Dendritic cell treated with granulocyte-macrophage colony-stimulating factor and Interleukin-4, amounts not matched to agents 40 ng/mL and 50 ng/mL, for 4 days (primary cell): Measurements from ENCODE around the gene NFIA.

Experiments
- H3K27ac Mint-ChIP-seq: one replicate; pipeline ENCODE4 v1.8.0; 2022; ENCODE audit warnings: mild to moderate bottlenecking, mixed read lengths
- H3K27me3 Mint-ChIP-seq: one replicate; pipeline ENCODE4 v1.8.0; 2022; ENCODE audit warnings: mild to moderate bottlenecking, mixed read lengths
- H3K36me3 Mint-ChIP-seq: one replicate; pipeline ENCODE4 v1.8.0; 2022; ENCODE audit warnings: low read depth, mixed read lengths
- H3K4me1 Mint-ChIP-seq: one replicate; pipeline ENCODE4 v1.8.0; 2022; ENCODE audit warnings: low read depth, mixed read lengths
- H3K4me3 Mint-ChIP-seq: one replicate; pipeline ENCODE4 v1.8.0; 2022; ENCODE audit warnings: mild to moderate bottlenecking, moderate library complexity, mixed read lengths
- H3K9me3 Mint-ChIP-seq: one replicate; pipeline ENCODE4 v1.8.0; 2022; ENCODE audit warnings: mixed read lengths
- intact Hi-C: fragments of 100-400 bp; cut with micrococcal nuclease; formaldehyde crosslinking; loops from one replicate; pipeline ENCODE4 v1.15.0; 2022

NFIA gene

DNA sequence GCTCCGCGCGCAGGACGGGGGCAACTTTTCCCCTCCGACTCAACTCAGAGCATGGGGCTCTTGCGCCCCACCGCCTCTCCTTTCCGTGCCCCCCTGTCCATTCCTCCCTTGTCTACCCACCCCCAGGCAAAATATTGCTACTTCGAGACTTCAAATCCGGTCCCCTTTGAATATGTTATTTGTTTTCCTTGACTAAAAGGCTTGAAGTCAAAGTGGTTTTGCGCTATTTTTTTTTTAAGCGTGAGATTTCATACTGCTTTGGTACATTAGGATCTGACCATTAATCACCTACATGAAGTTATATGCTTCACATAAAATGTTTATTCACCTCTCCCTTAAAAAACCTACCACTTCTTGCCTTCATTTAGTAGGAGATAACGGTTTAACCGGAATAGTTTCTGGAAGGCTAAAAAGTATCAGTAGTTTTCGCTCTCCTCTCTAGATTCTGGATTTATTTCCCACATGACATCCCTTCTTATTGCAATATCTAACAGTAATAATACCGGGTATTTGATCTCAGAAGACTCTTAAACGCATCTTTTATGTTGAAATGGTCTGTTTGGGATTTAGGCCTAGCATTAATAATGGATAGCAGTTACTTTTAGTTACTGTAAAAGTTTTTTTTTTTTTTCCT is 1.6 kb downstream of the NFIA start:
- Mint-ChIP-seq H3K9me3 (no peaks in the 10 kb centered on the region), H3K4me1 (peaks cover 35% of the 10 kb centered on the region), H3K27ac (peak overlapping the region; percentile 85), H3K4me3 (peak overlapping the region; percentile 88), H3K27me3 (peaks cover 14% of the 10 kb centered on the region), H3K36me3 (peaks cover 26% of the 10 kb centered on the region)
- intact Hi-C loops, result no loop called here

DNA sequence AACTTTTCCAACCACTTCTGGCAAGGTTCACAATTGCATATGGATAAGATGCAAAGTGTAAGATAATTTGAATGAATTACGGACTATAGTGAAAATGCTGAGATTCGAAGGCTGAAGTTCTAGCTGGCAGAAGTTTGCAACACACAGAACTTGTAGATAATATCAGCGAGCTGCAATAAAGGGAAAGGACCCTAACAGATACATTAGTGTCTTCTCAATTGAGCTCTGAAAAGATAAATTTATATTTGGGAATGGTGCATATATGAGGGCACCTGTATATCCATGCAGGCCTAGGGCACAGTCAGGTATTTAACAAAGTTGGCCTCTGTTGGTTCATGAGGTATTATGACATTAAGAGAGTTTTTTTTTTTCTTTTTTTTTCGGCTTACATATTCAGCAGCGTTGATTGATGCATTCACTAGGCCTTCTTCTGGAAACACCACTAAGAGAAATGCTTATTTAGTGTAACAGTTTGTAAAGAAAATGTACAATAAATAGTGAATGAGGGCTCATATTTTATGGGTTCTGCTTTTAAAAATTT is 2.2 kb downstream of the NFIA start:
- intact Hi-C loops, result loop anchor here (5.0 kb wide), 1 partner anchor 32 kb away; no protein-coding TSS in a partner anchor
- H3K27ac Mint-ChIP-seq, result no peak overlapping the region
- peak overlapping the region; percentile 88 for H3K4me3 Mint-ChIP-seq
- H3K9me3 Mint-ChIP-seq, result no peaks in the 10 kb centered on the region
- H3K4me1 Mint-ChIP-seq, result peaks cover 29% of the 10 kb centered on the region
- H3K27me3 Mint-ChIP-seq, result peaks cover 14% of the 10 kb centered on the region
- H3K36me3 Mint-ChIP-seq, result peaks cover 31% of the 10 kb centered on the region

DNA sequence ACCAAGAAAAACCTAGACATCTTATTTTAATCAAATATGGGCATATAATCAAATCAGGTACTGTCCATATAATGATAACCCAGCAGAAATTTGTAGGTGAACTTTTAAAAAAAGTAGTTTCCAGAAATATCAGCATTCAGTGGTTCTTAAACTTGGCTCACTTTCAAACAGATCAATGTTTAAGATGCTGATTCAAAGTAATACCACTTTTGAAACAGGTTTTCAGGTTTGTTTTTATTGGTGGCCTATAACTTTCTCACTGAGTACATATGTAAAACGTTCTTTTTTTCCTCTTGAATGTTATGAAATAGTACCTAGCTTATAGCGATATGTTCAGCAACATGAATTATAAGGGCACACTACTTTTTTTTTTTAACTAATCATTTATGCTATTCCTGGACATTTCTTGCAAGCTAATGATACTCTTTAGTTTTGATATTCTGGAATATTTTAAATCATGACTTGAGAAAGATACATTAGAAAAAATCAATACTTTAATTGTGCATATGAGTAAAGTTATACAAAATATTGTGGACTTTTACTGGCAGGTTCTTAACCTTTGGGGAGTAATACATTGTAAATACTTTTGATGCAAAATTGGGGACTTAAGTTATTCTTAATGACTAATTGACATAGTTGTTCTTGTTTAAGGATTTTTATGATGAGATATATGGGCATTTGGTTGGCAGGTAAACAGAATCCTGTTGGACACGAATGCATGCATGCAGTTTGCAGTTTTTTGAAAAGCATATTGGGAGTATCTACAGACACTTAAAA is 3.0 kb downstream of the NFIA start:
- intact Hi-C loops, result loop anchor here (5.0 kb wide), 1 partner anchor 33 kb away; no protein-coding TSS in a partner anchor
- peaks cover 20% of the 10 kb centered on the region for H3K4me1 Mint-ChIP-seq
- no peaks in the 10 kb centered on the region for H3K9me3 Mint-ChIP-seq
- H3K27ac Mint-ChIP-seq, result no peak overlapping the region
- peaks cover 31% of the 10 kb centered on the region for H3K36me3 Mint-ChIP-seq
- H3K4me3 Mint-ChIP-seq, result no peak overlapping the region
- H3K27me3 Mint-ChIP-seq, result peaks cover 14% of the 10 kb centered on the region

DNA sequence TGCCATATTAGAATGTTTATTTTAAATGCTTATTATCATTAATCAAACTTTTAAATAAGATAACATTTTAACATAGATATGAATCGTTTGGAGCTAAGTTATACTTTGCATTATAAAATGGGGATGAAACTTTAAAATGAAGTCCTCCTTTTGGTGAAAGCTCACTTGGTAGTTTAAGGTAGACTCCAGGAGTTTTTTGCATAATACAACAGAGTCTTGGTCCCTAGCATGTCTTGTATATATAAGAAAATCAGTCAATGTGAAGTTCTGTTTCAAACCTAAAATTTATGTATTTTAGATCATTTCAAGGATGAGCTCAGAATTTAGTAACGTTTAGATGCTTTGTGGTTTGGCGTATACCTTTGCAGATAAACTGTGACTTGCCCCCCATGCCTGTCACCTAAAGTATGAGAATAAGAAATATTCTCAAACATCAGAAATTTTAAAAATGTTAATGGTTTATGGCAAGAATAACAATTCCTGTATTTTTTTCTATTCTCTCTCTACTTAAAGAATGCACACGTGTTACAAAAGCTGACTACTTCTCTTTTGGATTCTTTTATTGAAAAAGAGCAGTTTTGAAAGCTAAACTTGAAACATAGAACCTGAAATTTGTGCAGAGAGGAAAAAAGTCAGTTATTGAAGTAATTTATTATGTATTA is 3.8 kb downstream of the NFIA start:
- intact Hi-C loops, result loop anchor here (5.0 kb wide), 1 partner anchor 34 kb away; no protein-coding TSS in a partner anchor

DNA sequence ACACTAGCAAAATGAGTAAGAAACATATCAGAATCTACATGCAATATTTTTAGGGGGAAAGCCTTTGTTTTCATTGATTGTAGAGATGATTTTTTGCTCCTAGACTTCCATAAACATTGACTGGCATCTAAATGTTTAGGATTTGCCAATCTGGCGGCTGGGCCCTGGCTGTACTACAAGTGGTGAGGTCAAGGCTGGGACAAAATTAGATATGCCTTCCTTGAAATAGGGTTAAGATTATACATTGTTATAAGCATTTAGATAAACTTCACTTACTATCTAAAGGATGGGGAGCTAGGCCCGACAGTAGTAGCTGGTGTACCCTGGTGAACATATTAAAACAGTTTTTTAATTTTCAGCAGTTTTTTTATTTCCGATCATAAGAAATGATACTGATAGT is 5.2 kb downstream of the NFIA start:
- no peak overlapping the region for H3K4me3 Mint-ChIP-seq
- peaks cover 7% of the 10 kb centered on the region for H3K4me1 Mint-ChIP-seq
- intact Hi-C loops, result loop anchor here (5.0 kb wide), 1 partner anchor 35 kb away; no protein-coding TSS in a partner anchor
- H3K27me3 Mint-ChIP-seq, result peaks cover 9% of the 10 kb centered on the region
- H3K27ac Mint-ChIP-seq, result no peak overlapping the region
- H3K9me3 Mint-ChIP-seq, result no peaks in the 10 kb centered on the region
- peaks cover 28% of the 10 kb centered on the region for H3K36me3 Mint-ChIP-seq

More for the DNA sequence above, 3.8 kb downstream of the NFIA start:
- H3K4me3 Mint-ChIP-seq, result no peak overlapping the region
- H3K27ac Mint-ChIP-seq, result no peak overlapping the region
- H3K4me1 Mint-ChIP-seq, result peaks cover 14% of the 10 kb centered on the region
- H3K36me3 Mint-ChIP-seq, result peaks cover 31% of the 10 kb centered on the region
- H3K27me3 Mint-ChIP-seq, result peaks cover 12% of the 10 kb centered on the region
- no peaks in the 10 kb centered on the region for H3K9me3 Mint-ChIP-seq

DNA sequence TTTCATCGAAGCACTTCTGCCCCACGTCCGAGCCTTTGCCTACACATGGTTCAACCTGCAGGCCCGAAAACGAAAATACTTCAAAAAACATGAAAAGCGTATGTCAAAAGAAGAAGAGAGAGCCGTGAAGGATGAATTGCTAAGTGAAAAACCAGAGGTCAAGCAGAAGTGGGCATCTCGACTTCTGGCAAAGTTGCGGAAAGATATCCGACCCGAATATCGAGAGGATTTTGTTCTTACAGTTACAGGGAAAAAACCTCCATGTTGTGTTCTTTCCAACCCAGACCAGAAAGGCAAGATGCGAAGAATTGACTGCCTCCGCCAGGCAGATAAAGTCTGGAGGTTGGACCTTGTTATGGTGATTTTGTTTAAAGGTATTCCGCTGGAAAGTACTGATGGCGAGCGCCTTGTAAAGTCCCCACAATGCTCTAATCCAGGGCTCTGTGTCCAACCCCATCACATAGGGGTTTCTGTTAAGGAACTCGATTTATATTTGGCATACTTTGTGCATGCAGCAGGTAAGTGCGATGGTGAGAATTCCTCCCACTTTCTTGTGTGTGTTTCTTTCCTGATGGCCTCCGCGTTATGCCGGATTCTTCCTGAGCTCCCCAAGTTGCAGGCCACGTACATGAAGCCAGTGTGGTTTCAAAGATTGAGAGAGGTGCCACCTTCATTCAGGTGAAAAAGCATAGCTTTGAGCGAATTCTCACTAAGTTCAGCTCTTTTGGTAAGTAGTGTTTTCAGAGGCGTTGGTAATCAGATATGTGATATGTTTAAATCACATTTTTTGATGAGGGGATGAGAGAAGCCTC is 6.0 kb downstream of the NFIA start:
- Mint-ChIP-seq H3K27me3 (peaks cover 9% of the 10 kb centered on the region), H3K4me1 (peaks cover 7% of the 10 kb centered on the region), H3K27ac (no peak overlapping the region), H3K9me3 (no peaks in the 10 kb centered on the region), H3K36me3 (peaks cover 23% of the 10 kb centered on the region), H3K4me3 (no peak overlapping the region)
- intact Hi-C loops, result loop anchor here (5.0 kb wide), 1 partner anchor 36 kb away; no protein-coding TSS in a partner anchor

DNA sequence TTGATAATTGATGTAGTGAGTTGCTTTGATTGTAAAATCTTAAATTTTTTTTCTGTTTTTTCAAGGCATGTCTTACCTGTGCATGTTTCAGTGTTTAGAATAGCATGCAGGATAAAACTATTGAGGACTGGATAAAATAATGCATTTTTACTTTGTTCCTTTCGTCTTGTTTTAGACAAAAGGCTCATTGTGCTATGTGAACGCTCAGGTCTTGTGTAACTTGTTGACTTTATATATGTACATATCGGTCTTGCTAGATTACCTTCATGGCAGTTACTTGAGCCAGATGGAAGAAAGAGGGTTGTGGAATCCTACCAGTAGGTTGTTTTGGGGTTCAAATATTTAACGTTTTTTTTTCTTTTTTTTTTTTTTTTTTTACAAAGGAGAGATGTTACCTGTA is 7.0 kb downstream of the NFIA start:
- intact Hi-C loops, result loop anchor here (5.0 kb wide), 1 partner anchor 37 kb away; no protein-coding TSS in a partner anchor

DNA sequence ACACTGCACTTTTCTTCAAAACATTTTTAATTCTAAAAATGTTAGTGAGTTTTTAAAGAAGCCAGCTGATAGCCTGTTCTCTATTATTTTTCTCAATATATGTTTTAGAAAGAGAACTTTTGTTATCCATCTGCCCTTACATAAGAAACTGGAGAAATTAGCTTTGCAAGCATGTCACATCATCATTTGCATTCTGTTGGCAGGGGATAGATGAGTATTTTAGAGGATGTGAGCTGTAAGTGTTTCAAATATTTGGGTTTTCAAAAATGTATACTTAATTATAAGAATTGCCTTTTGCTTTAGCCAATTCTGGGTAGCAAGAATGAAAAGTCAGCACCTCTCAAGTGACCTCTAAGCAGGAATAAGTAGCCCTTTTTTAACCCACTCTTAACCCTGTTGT is 7.4 kb downstream of the NFIA start:
- peaks cover 17% of the 10 kb centered on the region for H3K36me3 Mint-ChIP-seq
- no peaks in the 10 kb centered on the region for H3K27me3 Mint-ChIP-seq
- intact Hi-C loops, result loop anchor here (5.0 kb wide), 1 partner anchor 37 kb away; no protein-coding TSS in a partner anchor
- H3K27ac Mint-ChIP-seq, result no peak overlapping the region
- H3K4me3 Mint-ChIP-seq, result no peak overlapping the region
- H3K9me3 Mint-ChIP-seq, result no peaks in the 10 kb centered on the region
- H3K4me1 Mint-ChIP-seq, result no peaks in the 10 kb centered on the region

More for the DNA sequence above, 7.0 kb downstream of the NFIA start:
- no peaks in the 10 kb centered on the region for H3K9me3 Mint-ChIP-seq
- no peak overlapping the region for H3K27ac Mint-ChIP-seq
- H3K27me3 Mint-ChIP-seq, result peaks cover 2% of the 10 kb centered on the region
- no peaks in the 10 kb centered on the region for H3K4me1 Mint-ChIP-seq
- peaks cover 17% of the 10 kb centered on the region for H3K36me3 Mint-ChIP-seq
- no peak overlapping the region for H3K4me3 Mint-ChIP-seq

DNA sequence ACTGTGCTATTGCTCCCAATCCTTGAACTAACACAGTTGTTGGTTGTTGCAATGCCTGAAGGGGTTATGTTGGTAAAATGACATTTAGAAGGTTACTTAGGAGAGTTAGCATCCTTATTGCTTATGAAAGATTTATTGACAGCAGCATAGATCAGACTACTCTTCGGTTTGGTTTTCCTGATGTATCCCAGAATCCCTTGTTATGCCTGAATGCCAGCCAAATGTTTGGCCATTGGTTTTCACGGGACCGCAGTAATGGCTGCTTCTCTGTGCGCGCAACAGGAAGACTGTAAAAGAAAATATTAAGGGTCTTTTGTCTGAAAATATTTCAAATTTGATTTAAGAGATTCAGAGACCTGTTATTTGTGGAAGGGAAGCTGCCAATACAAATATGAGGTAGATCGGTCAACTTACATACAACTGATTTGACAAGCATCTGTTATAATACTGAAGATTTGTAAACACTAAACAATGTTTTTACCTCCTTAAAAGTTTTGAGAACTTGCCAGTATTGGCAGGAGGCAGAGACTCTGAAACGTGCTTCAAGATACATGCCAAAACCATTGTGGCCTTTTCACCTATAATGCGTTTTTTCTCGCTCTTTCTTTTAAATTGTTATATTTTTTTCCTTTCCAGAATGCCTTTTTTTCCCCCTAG is 8.3 kb downstream of the NFIA start:
- H3K27me3 Mint-ChIP-seq, result no peaks in the 10 kb centered on the region
- H3K9me3 Mint-ChIP-seq, result no peaks in the 10 kb centered on the region
- H3K4me1 Mint-ChIP-seq, result no peaks in the 10 kb centered on the region
- peaks cover 17% of the 10 kb centered on the region for H3K36me3 Mint-ChIP-seq
- H3K4me3 Mint-ChIP-seq, result no peak overlapping the region
- intact Hi-C loops, result no loop called here
- no peak overlapping the region for H3K27ac Mint-ChIP-seq

DNA sequence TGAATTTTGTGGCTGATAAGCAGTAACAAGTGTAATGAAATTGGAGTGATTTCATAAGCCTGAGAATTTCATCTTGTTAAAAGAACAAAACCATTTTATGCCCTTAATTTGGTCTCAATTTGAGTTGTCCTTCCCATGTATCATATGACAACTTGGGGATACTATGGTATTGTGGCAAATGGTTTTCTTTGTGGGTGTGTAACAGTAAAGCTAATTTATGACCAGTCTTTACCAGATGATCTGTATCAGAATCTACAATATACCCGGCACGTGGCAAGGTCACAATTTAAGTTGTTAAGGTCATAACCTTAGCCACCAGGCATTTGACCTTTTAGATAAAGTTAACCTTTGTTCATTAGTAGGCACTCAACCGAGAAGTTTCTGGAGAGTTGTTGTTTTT is 9.1 kb downstream of the NFIA start:
- Mint-ChIP-seq H3K36me3 (peaks cover 17% of the 10 kb centered on the region), H3K27me3 (no peaks in the 10 kb centered on the region)
- intact Hi-C loops, result no loop called here

DNA sequence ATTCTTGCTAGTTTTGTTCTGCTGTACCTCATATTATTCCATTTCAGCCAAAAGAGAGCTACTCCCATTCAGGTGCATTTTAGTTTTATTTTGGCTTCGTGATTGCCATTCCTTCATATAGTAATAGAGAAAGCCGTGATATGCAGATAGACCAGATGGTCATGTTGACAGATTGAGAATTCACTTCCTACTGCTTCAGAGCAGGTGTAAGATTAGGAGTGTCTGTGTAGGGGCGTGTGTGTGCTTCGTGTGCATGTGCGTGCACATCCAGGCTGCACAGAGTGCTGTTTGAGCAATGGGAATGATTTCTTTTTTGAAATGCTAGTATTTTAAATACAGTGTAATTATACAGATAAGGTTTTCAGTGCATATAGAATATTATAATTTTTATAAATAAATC is 10.3 kb downstream of the NFIA start:
- Mint-ChIP-seq H3K27me3 (no peaks in the 10 kb centered on the region), H3K4me3 (no peak overlapping the region), H3K27ac (no peak overlapping the region), H3K36me3 (peaks cover 17% of the 10 kb centered on the region), H3K9me3 (no peaks in the 10 kb centered on the region), H3K4me1 (peaks cover 5% of the 10 kb centered on the region)
- intact Hi-C loops, result no loop called here

More for the DNA sequence above, 9.1 kb downstream of the NFIA start:
- H3K9me3 Mint-ChIP-seq, result no peaks in the 10 kb centered on the region
- H3K4me1 Mint-ChIP-seq, result no peaks in the 10 kb centered on the region
- H3K27ac Mint-ChIP-seq, result no peak overlapping the region
- no peak overlapping the region for H3K4me3 Mint-ChIP-seq

DNA sequence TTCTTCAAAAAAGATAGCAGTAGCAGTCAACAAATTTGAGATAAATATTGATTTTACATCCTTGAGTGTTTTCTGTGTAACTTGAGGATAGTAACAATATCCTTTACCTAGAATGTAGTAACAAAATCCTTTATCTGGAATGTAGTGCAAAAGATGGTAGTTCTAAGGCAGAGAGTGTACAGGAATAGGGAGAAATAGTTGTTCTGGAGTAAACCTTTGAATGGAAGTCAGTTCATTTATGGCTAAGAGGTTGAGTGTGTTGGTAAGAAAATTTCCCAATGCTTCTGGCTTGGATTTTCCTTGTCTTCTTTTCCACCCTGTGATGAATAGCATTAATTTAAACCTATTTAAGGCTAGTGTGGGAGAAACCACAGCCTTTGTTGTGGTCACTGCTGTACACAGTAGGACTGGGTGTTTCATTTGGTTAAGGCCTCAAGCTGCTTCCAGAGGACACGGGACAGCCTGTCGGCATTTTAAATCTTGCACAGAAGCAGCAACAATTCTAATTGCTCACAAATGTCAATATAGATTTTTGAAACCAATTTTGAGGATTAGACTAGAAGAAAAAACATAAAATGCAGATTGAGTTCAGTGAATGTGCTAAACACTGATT is 11.3 kb downstream of the NFIA start:
- Mint-ChIP-seq H3K27ac (no peak overlapping the region), H3K9me3 (no peaks in the 10 kb centered on the region), H3K36me3 (peaks cover 8% of the 10 kb centered on the region), H3K27me3 (no peaks in the 10 kb centered on the region), H3K4me3 (no peak overlapping the region), H3K4me1 (peaks cover 5% of the 10 kb centered on the region)
- intact Hi-C loops, result no loop called here
